SK-N-MC (cell line): ENCODE data around the gene GALNT18.

Experiments used
- DNase-seq: peaks from one replicate; pipeline ENCODE4 v3.0.0-alpha.2; 2011; ENCODE audit warnings: low read depth, low spot score
- H3K27ac ChIP-seq: fragments of 200-600 bp; sonication (generic); 2 replicates; pipeline ENCODE4 v1.5.1; 2016; ENCODE audit warnings: mixed run types
- H3K36me3 ChIP-seq: fragments of 200-600 bp; sonication (generic); 2 replicates; pipeline ENCODE4 v1.6.1; 2017; ENCODE audit warnings: antibody characterized with exemption, low read length, mixed read lengths; ENCODE audit not compliant: insufficient read depth
- H3K4me3 ChIP-seq: fragments of 200-600 bp; sonication (generic); 2 replicates; pipeline ENCODE4 v1.5.1; 2016
- H3K9ac ChIP-seq: fragments of 200-600 bp; sonication (generic); 2 replicates; pipeline ENCODE4 v1.8.0; 2017; ENCODE audit warnings: mixed run types, mixed read lengths; ENCODE audit not compliant: insufficient read length
- H3K9me3 ChIP-seq: fragments of 200-600 bp; sonication (generic); 2 replicates; pipeline ENCODE4 v1.6.1; 2017; ENCODE audit warnings: low read depth, mild to moderate bottlenecking, antibody characterized with exemption, low read length, moderate library complexity, mixed read lengths
- EZH2 ChIP-seq: fragments of 200-600 bp; sonication (generic); IDR thresholded peaks from one replicate; pipeline ENCODE4 v1.6.1; 2017; ENCODE audit warnings: antibody characterized with exemption
- FOXP2 ChIP-seq: optimal IDR thresholded peaks from 2 replicates; pipeline ENCODE3; 2011; ENCODE audit warnings: mild to moderate bottlenecking, moderate library complexity; ENCODE audit not compliant: insufficient read depth; ENCODE audit errors: extremely low read length, control extremely low read depth
- POLR2AphosphoS5 ChIP-seq: IDR thresholded peaks from 2 replicates; pipeline ENCODE4 v1.6.1; 2012; ENCODE audit warnings: mild to moderate bottlenecking, low read depth, low read length, borderline replicate concordance

Gene GALNT18

DNA sequence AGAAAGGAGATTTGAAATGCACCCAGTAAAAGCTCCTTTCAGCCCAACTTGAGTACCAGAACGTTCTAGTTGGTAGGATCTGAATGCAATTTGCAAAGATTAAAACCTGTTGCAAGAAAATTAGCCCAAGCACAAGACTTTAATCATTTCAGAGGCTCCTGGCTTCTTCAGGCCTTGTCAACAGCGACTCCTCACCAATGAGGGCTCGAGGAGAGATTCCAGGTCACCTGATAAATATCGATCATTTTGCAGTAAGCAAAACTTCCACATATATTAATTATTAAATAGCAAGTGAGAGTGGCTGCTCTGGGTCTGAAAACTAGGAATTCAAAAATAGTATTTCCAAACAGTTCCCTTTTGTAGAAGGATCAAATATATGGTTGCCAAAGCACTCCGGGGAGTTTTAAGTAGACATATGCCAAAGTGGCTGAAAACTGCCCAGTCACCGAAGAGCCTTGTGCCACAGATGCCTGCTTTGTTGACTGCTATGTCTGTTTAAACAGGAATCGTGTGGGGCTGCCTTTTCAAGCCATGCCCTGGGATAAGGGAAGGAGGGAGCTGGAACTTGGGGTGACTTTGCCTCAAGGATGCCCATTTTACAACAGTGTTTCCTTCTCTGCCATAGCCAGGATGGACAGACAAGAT, 332.7 kb downstream of the GALNT18 start:
- Histone ChIP-seq H3K27ac (no peak overlapping the region), H3K4me3 (no peak overlapping the region), H3K9ac (no peak overlapping the region), H3K36me3 (no peaks in the 10 kb centered on the region), H3K9me3 (no peaks in the 10 kb centered on the region)
- no peak for DNase-seq
- no peak for TF ChIP-seq POLR2AphosphoS5
- TF ChIP-seq EZH2 = no peak
- no peak for TF ChIP-seq FOXP2

DNA sequence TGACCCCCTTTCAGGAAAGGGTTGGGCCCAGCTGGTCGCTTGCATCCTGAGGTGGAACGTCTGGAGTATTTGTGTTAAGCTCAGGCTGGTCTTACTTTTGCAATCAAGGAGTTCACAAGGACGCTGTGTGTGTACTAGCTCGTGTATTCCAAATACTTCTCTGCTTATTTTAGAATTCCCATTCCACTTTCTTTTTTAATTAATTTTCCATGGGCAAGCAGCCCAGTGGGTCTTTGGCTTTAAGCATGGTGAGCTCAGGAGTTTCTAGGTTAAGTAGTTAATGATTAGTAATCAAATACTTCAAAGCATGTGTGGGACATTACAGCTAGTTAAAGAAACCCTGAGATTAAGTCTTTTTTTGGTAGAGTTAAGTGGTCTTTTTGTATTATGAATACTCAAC, 337.3 kb downstream of the GALNT18 start:
- no peak overlapping the region for H3K4me3 ChIP-seq
- no peak for DNase-seq
- no peaks in the 10 kb centered on the region for H3K36me3 ChIP-seq
- H3K27ac ChIP-seq = no peak overlapping the region
- H3K9ac ChIP-seq = no peak overlapping the region
- no peak for TF ChIP-seq POLR2AphosphoS5
- TF ChIP-seq EZH2 = no peak
- no peak for TF ChIP-seq FOXP2
- H3K9me3 ChIP-seq = no peaks in the 10 kb centered on the region

DNA sequence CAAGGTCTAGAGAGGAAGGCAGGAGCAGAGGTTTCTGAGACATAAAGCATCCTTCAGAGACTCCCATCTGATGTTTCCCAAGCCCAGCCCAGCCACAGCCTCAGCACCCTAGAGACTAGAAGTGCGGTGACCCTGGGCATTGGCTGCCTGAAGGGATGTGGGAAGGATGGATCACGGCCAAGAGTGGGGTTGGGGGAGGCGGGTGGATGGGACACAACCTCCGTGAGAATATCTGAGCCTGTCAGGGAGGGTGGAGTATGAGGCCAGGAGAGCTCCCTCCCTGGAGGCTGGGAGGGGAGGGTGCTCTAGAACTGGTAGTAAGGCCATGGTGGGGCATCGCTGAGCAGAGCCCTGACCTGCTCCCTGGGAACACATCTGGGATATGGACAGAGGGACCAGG, 340.2 kb downstream of the GALNT18 start:
- Histone ChIP-seq H3K4me3 (no peak overlapping the region), H3K36me3 (no peaks in the 10 kb centered on the region), H3K9me3 (no peaks in the 10 kb centered on the region), H3K27ac (no peak overlapping the region), H3K9ac (no peak overlapping the region)
- DNase-seq = no peak
- TF ChIP-seq POLR2AphosphoS5 (no peak), FOXP2 (no peak), EZH2 (no peak)

DNA sequence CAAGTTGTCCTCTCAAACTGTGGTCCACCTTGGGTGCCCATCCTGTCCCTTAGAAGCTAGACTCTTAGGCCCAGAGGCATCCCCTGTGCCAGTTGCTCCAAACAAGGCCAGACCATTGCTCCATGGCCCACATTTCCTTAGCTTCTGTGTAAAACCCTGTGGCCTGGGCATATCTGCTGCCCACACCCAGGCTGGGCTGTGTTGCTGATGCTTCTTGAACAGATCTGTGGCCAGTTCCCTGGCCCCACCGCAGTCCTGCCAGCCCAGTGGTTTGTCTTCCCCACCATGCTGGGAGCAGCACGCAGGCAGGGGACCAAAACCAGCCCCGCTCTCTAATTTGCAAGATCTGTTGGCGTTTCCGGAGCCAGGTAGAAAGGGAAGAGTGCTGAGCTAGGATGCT, 341.0 kb downstream of the GALNT18 start:
- H3K9ac ChIP-seq = no peak overlapping the region
- H3K9me3 ChIP-seq = no peaks in the 10 kb centered on the region
- no peak overlapping the region for H3K4me3 ChIP-seq
- H3K27ac ChIP-seq = no peak overlapping the region
- H3K36me3 ChIP-seq = no peaks in the 10 kb centered on the region
- no peak for DNase-seq
- TF ChIP-seq FOXP2 (no peak), POLR2AphosphoS5 (no peak), EZH2 (no peak)

DNA sequence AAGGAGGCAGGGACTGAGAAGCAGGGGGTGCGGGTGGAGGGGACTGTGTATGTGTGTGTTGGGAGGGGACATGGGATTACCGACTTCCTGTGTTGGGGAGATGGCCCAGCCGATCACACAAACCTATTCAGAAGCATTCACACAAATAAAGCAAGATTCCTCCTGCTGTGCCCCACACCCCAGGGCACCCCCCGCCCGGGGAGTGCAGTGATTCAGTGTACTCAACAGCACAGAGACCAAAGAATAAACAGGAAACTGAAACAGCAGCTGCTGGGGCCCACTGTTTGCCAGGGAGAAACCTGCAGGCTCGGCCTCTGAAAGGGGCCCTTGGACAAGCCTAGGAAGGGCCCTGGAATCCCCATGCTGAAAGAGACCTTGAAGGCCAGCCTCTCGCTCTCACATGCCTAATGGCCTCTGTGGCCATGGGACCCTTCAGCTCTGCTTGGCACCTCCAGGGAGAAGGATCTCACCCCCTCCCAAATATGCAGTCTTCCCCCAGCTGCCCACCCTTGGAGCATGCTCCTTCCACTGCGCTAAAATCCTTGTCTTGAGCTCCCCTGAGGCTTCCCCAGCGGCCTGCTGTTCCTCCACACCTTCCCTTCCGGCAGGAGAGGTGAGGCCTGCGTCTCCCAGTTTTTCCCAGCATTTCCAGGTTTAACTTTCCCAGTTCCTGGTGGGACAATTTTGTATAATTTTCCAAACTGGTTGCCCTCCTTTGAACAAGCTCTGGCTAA, 341.7 kb downstream of the GALNT18 start:
- peak overlapping the region; percentile 20 for H3K27ac ChIP-seq
- no peaks in the 10 kb centered on the region for H3K36me3 ChIP-seq
- TF ChIP-seq FOXP2 = peak; percentile 98
- TF ChIP-seq EZH2 = no peak
- 0 out of 2 replicates have a peak, but pooled peaks have one; percentile 37 for TF ChIP-seq POLR2AphosphoS5
- H3K4me3 ChIP-seq = peak overlapping the region; percentile 59; the same call in 1 of the 2 replicates
- DNase-seq = peak; percentile 48
- no peaks in the 10 kb centered on the region for H3K9me3 ChIP-seq
- H3K9ac ChIP-seq = peak overlapping the region; percentile 45

DNA sequence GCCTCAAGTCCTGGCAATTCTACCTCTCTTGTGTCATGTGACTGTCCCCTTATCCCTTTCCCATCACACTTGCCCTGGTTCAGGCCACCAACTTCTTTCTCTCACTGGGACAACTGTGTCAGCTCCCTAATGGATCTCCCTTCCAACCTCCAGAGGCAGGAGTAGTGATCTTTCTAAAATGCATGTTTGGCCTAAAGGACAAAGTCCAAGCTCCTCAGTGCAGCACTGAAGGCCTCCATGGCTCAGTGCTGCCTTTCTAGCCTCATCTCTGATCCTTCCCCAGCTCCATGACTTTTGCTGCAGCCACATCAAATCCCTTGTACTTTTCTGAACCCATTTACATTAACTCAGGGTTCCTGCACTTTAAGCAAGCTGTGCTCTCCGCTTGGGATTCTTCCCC, 349.6 kb downstream of the GALNT18 start:
- no peak for DNase-seq
- Histone ChIP-seq H3K4me3 (no peak overlapping the region), H3K9ac (no peak overlapping the region), H3K27ac (no peak overlapping the region), H3K36me3 (no peaks in the 10 kb centered on the region), H3K9me3 (no peaks in the 10 kb centered on the region)
- TF ChIP-seq FOXP2 (no peak), POLR2AphosphoS5 (no peak), EZH2 (no peak)

DNA sequence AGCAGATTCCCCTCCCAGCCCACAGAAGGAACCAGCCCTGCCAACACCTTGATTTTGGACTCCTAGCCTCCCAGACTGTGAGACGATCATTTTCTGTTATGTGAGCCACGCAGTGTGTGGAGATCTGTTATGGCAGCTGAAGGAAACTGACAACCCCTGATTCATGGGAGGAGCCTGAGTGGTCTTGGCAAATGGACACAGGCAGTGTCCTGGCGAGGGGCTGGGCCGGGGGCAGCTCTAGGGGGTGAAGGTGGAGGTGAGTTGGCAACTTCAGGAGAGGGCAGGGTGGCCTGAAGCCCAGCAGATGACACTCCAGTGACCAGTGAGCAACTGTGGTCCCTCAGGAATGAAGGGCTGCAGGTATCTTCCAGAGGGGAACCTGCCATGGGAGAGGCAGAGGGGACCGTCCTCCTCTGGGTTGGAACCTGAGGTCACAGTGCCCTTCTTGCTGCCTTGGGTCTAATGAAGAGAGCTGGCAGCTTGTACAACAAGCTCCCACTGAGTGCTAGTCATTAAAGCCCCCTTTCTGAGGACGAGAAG, 351.5 kb downstream of the GALNT18 start:
- no peak overlapping the region for H3K4me3 ChIP-seq
- H3K27ac ChIP-seq = no peak overlapping the region
- no peaks in the 10 kb centered on the region for H3K36me3 ChIP-seq
- no peak for DNase-seq
- no peak for TF ChIP-seq EZH2
- no peak for TF ChIP-seq FOXP2
- TF ChIP-seq POLR2AphosphoS5 = no peak
- H3K9ac ChIP-seq = no peak overlapping the region
- H3K9me3 ChIP-seq = no peaks in the 10 kb centered on the region

DNA sequence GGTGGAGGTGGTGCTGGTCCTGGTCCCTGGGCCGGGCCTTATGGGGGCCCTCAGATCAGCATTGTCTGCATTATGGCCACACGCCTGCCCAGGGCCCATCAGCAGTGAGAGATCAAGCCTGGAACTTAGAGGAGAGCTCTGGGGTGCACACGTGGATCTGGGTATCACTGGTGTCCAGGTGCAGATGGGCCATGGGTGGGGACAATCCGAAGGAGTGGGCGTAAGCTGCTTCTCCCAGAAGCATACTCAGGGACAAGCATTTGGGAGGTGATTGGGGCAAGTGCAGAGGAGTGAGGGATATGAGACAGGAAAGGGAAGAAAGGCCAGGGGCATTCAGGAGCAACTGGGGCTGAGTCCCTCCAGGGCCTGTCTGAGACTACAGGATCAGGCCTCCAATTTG, 353.1 kb downstream of the GALNT18 start:
- no peak for DNase-seq
- Histone ChIP-seq H3K27ac (no peak overlapping the region), H3K9ac (no peak overlapping the region), H3K4me3 (no peak overlapping the region), H3K9me3 (no peaks in the 10 kb centered on the region), H3K36me3 (no peaks in the 10 kb centered on the region)
- TF ChIP-seq FOXP2 = no peak
- no peak for TF ChIP-seq EZH2
- no peak for TF ChIP-seq POLR2AphosphoS5

DNA sequence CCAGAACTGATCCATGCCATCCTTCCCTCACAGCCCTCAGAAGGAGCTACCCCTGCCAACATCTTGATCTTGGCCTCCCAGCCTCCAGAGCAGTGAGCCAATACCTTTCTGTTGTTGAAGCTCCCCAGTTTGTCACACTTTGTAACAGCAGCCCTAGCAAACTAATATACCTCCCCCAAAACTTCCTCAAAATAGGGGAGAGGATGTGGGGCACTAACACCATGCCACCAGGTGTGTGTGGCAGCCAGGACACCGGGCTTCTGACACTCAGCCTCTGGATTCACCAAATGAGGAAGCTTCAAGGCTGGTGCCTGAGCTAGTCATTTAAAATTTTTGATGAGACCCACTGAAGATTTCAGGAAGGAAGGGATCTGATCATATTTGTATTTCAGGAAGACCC, 353.7 kb downstream of the GALNT18 start:
- Histone ChIP-seq H3K36me3 (no peaks in the 10 kb centered on the region), H3K9ac (no peak overlapping the region), H3K4me3 (no peak overlapping the region), H3K9me3 (no peaks in the 10 kb centered on the region), H3K27ac (no peak overlapping the region)
- TF ChIP-seq EZH2 (no peak), FOXP2 (no peak), POLR2AphosphoS5 (no peak)
- DNase-seq = no peak
